ENCODE results near the gene PRICKLE1. TPM values are rescaled to one million over a fixed set of nuclear protein-coding genes. Genes with fewer than 3 reads are reported as not detected.

PRICKLE1 gene
- total RNA-seq, 1 donor from 2014 or later, result 12.3 TPM

- peak; percentile 58 for DNase-seq
These were observed 752 bp downstream of the PRICKLE1 start for GRCh38 chr12:42588524-42589464.

GRCh38 chr12:42587601-42588523 is 1.7 kb downstream of the PRICKLE1 start:
- no peak for DNase-seq

DNA sequence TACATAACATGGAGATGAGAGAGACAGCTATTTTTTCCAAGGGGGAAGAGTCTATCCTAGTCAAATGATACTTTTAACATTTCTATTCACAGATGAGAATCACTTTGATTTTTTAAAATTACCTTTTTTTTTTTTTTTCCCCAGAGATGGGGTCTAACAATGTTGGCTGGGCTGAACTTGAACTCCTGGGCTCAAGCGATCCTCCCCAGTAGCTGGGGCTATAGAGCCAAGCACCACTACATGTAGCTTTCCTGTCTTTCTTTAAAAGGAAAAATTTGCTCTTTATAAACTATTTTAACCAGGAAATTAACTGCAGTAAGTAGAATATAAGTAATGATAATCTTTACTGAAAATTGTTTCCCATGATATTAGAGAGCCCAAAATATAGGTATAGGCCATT is 3.3 kb downstream of the PRICKLE1 start:
- peak; percentile 9 for DNase-seq

- no peak for DNase-seq
These were observed 3.7 kb downstream of the PRICKLE1 start for GRCh38 chr12:42585841-42586216.

DNA sequence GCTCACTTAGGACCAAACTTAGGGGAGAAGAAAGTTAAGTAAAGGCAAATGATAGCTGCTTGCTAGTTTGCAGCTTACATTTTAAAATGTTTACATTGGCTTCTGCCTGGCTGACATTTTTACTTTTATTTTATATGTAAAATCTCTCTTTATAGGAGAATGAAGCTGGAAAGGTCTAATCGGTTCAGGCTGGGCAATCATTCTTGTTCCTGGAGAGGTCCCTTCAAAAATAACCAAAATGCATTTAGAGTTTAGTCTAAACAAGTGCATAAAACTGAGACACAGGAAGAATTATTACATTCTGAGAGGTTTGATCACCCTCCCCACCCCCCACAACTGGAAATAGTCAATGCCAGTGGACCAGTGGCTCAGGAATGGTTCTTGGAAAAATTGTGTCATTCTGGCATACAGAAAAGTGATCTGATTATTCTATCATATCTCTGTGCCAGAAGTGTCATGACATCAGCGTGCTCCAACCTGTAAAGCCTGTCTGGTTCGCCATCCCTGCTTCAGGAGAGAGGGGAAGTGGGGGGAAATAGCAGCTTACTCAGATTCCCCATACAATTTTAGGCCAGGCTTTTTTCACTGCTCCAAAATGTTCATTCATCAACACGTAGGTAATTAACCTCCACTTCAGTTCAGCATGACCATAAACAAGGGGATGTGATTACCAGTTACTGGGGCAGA is 4.2 kb downstream of the PRICKLE1 start:
- peak; percentile 12 for DNase-seq

DNA sequence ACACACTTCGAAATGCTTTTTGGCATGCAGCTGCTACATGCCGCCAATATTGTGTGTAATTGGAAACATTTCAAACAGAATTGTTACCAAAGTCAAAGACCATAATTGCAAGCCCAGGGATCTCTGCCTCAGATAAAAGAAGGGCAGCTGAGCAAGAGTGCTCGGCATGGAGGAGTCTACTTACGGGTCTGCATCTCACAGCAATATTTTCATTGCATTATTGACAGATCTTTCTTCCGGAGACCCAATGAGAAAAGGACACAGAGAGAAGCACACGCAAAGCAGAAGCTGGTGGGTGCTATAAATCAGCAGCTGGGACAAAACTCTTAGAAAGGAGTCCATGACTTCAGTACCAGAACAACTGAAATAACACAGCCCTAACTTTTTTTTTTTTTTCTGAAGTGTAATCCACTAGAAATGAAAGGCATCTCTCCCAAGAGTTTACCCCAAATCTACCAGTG is 4.9 kb downstream of the PRICKLE1 start:
- DNase-seq, result no peak

- no peak for DNase-seq
These were observed 6.5 kb downstream of the PRICKLE1 start for GRCh38 chr12:42583016-42583415.

- DNase-seq, result no peak
These were observed 7.0 kb downstream of the PRICKLE1 start for GRCh38 chr12:42582498-42582897.

GRCh38 chr12:42582050-42582449 is 7.5 kb downstream of the PRICKLE1 start:
- DNase-seq, result no peak

DNA sequence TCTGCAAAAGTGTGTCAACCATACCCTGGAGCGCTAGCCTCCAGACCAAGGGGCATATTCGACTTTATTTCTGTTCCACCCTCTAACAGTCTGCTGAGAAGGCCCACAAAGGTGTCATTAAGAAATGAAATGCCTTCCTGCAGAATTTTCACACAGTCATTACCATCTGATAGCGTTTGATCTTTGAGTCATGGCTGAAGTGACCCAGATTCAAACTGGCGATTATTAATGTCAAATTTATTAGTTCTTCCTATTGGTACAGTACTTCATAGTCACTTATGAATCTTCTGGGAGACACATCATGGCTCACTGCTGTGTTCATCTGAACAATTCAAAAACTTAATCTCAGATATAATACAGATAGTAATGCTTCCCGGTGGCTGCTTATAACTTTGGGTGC is 13.2 kb downstream of the PRICKLE1 start:
- no peak for DNase-seq

DNA sequence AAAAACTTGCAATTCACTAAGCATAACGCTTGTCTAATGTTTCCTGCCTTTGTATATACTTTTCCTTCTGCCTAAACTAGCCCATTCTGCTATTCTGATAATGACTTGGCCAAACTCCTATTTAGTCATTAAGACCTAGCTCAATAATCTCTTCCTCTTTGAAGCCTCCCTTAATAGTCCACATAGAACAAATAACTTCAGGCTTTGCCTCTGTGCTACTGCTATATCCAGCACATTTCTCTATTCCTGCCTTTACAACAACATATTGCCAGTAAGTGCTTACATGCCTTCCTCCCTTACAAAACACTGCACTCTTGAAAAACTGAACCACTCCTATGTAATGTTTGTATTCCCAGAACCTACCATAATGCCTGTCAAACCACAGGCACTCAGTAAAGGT is 13.8 kb downstream of the PRICKLE1 start:
- DNase-seq, result peak; percentile 14

DNA sequence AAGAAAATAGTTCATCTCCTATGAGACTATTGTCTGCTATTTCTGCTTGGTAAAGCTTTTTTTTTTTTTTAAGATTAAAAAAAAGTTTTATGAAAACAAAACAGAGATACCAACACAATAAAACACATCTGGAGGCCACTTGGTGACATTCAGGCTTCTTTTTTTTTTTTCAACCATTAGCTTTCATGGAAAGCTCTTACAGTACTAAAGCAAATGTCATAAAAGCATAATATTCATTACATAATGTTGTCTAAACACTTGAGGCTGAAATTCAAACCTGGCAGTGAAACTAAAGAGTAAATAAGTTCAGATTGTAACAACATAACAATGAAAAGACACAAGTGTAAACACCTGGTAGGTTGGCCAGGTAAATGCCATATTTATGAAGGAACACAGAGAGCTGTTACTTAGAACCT is 14.7 kb downstream of the PRICKLE1 start:
- peak; percentile 9 for DNase-seq

- DNase-seq, result no peak
These were observed 18.1 kb downstream of the PRICKLE1 start for GRCh38 chr12:42571327-42572009.

- no peak for DNase-seq
These were observed 19.5 kb downstream of the PRICKLE1 start for GRCh38 chr12:42570076-42570475.

DNA sequence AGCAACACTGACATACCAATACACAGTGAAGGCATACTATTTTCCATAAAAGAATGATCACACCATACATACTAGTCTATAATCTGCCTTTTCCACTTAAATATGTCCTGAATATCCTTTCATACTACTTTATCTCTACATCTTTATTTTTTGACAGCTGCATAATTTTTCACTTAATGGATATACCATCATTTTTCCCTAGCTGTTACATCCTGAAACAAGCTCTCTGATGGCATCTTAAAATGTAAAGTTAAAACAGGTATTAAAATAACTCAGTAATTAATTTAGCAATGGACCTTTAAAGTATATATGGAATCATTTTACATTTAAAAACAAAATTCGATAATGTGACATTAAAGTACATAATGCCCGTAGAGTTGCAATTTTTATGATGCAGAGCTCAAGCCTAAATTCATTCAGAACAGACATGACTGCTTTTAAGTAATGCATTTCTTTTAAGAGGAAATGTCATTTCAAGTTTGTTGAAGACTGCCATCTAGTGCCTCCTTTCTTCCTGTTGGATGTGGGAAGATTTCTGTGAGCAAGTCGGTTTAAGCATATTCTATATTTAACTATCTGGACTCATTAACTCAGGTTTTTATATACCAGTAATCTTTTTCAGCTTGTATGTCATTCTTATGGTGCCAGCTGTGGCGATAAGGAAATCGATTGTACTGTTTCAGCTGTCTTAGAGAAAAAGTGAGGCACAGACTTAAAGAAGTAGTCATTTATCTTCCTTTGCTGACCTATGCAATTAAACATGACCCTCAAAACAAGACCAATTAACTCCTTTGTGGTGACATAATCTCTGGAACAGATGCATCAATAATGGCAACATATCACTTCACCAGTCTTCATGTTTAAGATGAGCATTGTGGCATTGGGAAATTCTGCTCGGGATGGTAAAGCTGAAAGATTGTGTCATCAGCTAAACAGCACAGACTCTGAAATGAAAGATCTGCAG is 20.3 kb downstream of the PRICKLE1 start:
- peak; percentile 78 for DNase-seq

DNA sequence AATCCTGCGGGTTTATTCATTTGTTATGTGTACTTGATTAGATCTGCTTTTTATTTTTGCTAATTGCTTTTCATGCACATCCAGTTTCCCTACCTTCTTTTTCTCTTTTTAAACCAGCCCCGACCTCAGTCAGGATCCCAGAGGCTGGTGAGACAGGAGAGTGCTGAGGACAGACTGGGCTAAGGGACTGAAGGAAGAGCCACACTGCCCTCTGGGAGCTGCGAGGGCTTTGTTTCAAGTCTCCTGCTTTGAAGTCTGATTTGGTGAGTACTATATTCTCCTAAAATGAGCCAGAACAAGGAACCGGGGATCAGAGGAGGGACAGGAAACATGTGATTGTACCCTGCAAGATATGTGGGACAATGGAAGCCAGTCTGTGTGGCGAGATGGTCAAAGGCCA is 23.9 kb downstream of the PRICKLE1 start:
- DNase-seq, result peak; percentile 44

- no peak for DNase-seq
These were observed 24.6 kb downstream of the PRICKLE1 start for GRCh38 chr12:42564996-42565395.

- DNase-seq, result no peak
These were observed 25.0 kb downstream of the PRICKLE1 start for GRCh38 chr12:42564556-42564955.

GRCh38 chr12:42560977-42561376 is 28.6 kb downstream of the PRICKLE1 start:
- no peak for DNase-seq

GRCh38 chr12:42557586-42558172 is 31.9 kb downstream of the PRICKLE1 start:
- DNase-seq, result no peak

Measured in dermis blood vessel endothelial cell (primary cell).